Germinal center (tissue), 1 donor: ENCODE results near the gene RFC5.
"Not testable (repeated sequence)": the region's sequence is repeated elsewhere in the genome, so short reads cannot be mapped to it uniquely, and the experiment has no call there.

Source experiments
- DNase-seq: peaks from one replicate; pipeline ENCODE4 v3.0.0; 2012; ENCODE audit warnings: mixed read lengths, low spot score

The RFC5 gene

GRCh38 chr12:118052324-118053070, 36.0 kb downstream of the RFC5 start:
- no peak for DNase-seq

GRCh38 chr12:118053071-118053985, 36.8 kb downstream of the RFC5 start:
- no peak for DNase-seq

- peak; percentile 59 for DNase-seq
Observed at GRCh38 chr12:118055144-118055557, 38.6 kb downstream of the RFC5 start.

- no peak for DNase-seq
Observed at GRCh38 chr12:118055865-118056773, 39.6 kb downstream of the RFC5 start.

GRCh38 chr12:118058227-118058626, 41.7 kb downstream of the RFC5 start:
- no peak for DNase-seq

GRCh38 chr12:118058881-118059280, 42.4 kb downstream of the RFC5 start:
- DNase-seq = no peak

- no peak for DNase-seq
Observed at GRCh38 chr12:118059341-118060191, 43.1 kb downstream of the RFC5 start.

- DNase-seq = no peak
Observed at GRCh38 chr12:118060301-118061010, 44.0 kb downstream of the RFC5 start.

GRCh38 chr12:118061011-118061872, 44.7 kb downstream of the RFC5 start, which contains the start of gene WSB2:
WSB2 (minus strand) TSS chr12:118061179; CDS start chr12:118061048, 131 bp downstream.
- DNase-seq = peak; percentile 62

GRCh38 chr12:118061873-118062843, 45.7 kb downstream of the RFC5 start:
- peak; percentile 31 for DNase-seq

- DNase-seq = no peak
Observed at GRCh38 chr12:118063576-118064391, 47.3 kb downstream of the RFC5 start.

- DNase-seq = peak; percentile 33
Observed at GRCh38 chr12:118064608-118065007, 48.1 kb downstream of the RFC5 start.

GRCh38 chr12:118065380-118065779, 48.9 kb downstream of the RFC5 start:
- DNase-seq = no peak

- DNase-seq = no peak
Observed at GRCh38 chr12:118068445-118068844, 51.9 kb downstream of the RFC5 start.

- DNase-seq = no peak
Observed at GRCh38 chr12:118070650-118071049, 54.1 kb downstream of the RFC5 start.

- no peak for DNase-seq
Observed at GRCh38 chr12:118073768-118074167, 57.3 kb downstream of the RFC5 start.

GRCh38 chr12:118081521-118081920, 65.0 kb downstream of the RFC5 start:
- DNase-seq = not testable (repeated sequence)
